ENCODE measurements around the gene RFX8.
"Not testable (repeated sequence)": the region's sequence is repeated elsewhere in the genome, so short reads cannot be mapped to it uniquely, and the experiment has no call there.

The RFX8 gene

DNA sequence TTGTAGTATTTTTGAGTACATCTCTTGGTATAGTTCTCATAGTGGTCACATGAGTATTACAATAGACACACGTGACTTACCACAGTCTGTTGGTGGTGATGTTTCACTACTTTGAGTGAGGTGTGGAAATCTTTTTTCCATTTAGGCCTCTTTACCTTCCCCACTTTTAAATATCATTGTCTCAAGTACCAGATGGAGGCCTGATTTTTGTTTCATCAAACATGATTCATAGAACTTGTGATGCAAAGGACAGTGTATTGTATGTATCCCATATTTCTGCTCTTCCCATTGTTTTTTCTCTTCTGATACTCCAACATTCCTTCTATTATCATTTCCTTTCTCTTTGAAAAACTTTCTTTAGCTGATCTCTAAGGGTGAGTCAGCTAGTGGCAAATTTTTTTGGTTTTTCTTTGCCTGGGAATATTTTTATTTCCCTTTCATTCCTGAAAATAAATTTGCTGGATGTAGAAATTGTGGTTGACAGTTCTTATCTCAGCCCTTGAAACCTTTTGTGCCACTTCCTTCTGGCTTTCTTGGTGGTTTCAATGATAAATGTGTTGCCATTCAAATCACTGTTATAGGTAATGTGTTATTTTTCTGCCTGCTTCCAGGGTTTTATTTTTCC, 32.8 kb downstream of the RFX8 start:
- Histone ChIP-seq H4K20me1 (ENCODE audit: insufficient read depth, low read length) (no peaks in the 10 kb centered on the region), H3K9me3 (replicated peaks; ENCODE audit: insufficient read depth, low read length) (no peaks in the 10 kb centered on the region), H3K4me3 (ENCODE audit: low read length) (no peak overlapping the region), H3K27ac (ENCODE audit: low read length) (no peak overlapping the region), H3F3A (ENCODE audit: insufficient read depth, low read length) (no peaks in the 10 kb centered on the region), H2AFZ (ENCODE audit: low read length) (no peak overlapping the region), H3K4me1 (ENCODE audit: low read length) (no peaks in the 10 kb centered on the region), H3K4me2 (ENCODE audit: low read depth, low read length) (no peak overlapping the region), H3K36me3 (replicated peaks; ENCODE audit: insufficient read depth, low read length) (no peaks in the 10 kb centered on the region), H3K27me3 (replicated peaks; ENCODE audit: insufficient read depth, low read length) (no peaks in the 10 kb centered on the region), H3K9ac (ENCODE audit: low read length) (no peak overlapping the region), H3K9me2 (replicated peaks; ENCODE audit: insufficient read depth, low read length) (no peaks in the 10 kb centered on the region), H3K79me2 (ENCODE audit: low read length) (no peaks in the 10 kb centered on the region)
- no peak for DNase-seq
- TF ChIP-seq EZH2 (optimal IDR thresholded peaks at IDR 0.05; ENCODE audit: low read depth, low read length) = no peak
- no peak for TF ChIP-seq EZH2phosphoT487 (IDR thresholded peaks at IDR 0.05; ENCODE audit: low read length)
- TF ChIP-seq, protein P1, sequence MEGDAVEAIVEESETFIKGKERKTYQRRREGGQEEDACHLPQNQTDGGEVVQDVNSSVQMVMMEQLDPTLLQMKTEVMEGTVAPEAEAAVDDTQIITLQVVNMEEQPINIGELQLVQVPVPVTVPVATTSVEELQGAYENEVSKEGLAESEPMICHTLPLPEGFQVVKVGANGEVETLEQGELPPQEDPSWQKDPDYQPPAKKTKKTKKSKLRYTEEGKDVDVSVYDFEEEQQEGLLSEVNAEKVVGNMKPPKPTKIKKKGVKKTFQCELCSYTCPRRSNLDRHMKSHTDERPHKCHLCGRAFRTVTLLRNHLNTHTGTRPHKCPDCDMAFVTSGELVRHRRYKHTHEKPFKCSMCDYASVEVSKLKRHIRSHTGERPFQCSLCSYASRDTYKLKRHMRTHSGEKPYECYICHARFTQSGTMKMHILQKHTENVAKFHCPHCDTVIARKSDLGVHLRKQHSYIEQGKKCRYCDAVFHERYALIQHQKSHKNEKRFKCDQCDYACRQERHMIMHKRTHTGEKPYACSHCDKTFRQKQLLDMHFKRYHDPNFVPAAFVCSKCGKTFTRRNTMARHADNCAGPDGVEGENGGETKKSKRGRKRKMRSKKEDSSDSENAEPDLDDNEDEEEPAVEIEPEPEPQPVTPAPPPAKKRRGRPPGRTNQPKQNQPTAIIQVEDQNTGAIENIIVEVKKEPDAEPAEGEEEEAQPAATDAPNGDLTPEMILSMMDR (IDR thresholded peaks at IDR 0.05; ENCODE audit: low read length) = no peak

DNA sequence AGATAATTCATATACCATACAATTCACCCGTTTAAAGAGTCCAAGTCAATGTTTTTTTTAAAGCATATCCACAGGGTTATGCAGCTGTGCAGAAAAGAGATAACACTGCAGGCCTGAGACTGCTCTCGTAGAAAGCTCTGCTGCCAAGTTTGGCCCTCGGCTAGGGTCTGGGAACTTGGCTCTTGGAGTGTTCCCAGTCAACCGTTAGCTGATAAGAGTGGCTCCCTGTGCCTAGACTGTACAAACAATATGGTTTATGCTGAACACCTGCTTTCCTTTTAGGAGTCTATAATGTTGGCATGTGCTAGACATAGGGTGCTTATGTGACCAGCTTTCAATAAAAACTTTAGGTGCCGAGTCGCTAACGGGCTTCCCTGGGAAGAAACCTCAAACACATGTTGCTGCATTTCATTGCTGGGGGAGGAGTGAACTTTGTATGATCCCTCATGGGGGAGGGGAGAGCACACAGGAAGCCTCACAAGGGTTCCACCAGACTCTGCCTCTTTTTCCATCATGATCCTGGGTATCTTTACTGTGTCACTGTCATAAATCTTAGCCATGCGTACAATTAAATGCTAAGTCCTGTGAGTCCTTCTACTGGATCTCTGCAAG, 34.7 kb downstream of the RFX8 start:
- TF ChIP-seq EZH2 (optimal IDR thresholded peaks at IDR 0.05; ENCODE audit: low read depth, low read length) (no peak), EZH2phosphoT487 (IDR thresholded peaks at IDR 0.05; ENCODE audit: low read length) (no peak)
- TF ChIP-seq, protein P1 (IDR thresholded peaks at IDR 0.05; ENCODE audit: low read length) = no peak
- Histone ChIP-seq H2AFZ (ENCODE audit: low read length) (no peak overlapping the region), H3K9me2 (replicated peaks; ENCODE audit: insufficient read depth, low read length) (no peaks in the 10 kb centered on the region), H3K27ac (ENCODE audit: low read length) (no peak overlapping the region), H4K20me1 (ENCODE audit: insufficient read depth, low read length) (no peaks in the 10 kb centered on the region), H3K4me3 (ENCODE audit: low read length) (no peak overlapping the region), H3K36me3 (replicated peaks; ENCODE audit: insufficient read depth, low read length) (no peaks in the 10 kb centered on the region), H3K27me3 (replicated peaks; ENCODE audit: insufficient read depth, low read length) (no peaks in the 10 kb centered on the region), H3K79me2 (ENCODE audit: low read length) (no peaks in the 10 kb centered on the region), H3K4me1 (ENCODE audit: low read length) (no peaks in the 10 kb centered on the region), H3K4me2 (ENCODE audit: low read depth, low read length) (no peak overlapping the region), H3F3A (ENCODE audit: insufficient read depth, low read length) (no peaks in the 10 kb centered on the region), H3K9ac (ENCODE audit: low read length) (no peak overlapping the region), H3K9me3 (replicated peaks; ENCODE audit: insufficient read depth, low read length) (no peaks in the 10 kb centered on the region)
- no peak for DNase-seq

DNA sequence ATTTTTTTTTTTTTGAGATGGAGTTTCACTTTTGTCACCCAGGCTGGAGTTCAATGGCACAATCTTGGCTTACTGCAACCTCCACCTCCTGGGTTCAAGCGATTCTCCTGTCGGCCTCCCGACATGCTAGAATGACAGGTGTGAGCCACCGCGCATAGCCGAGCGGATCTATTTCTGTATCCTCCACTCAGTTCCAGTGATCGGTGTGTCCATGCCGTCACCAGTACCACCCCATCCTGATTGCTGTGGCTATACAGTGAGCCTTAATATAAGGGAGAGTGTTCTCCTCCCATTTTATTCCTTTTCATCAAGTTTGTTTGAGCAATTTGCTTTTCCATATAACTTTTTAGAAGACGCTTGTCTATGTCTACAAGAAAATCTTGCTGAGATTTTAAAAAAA, 35.2 kb downstream of the RFX8 start:
- Histone ChIP-seq H3K9me2 (replicated peaks; ENCODE audit: insufficient read depth, low read length) (no peaks in the 10 kb centered on the region), H2AFZ (ENCODE audit: low read length) (no peak overlapping the region), H3K4me2 (ENCODE audit: low read depth, low read length) (no peak overlapping the region), H3K4me3 (ENCODE audit: low read length) (no peak overlapping the region), H3F3A (ENCODE audit: insufficient read depth, low read length) (no peaks in the 10 kb centered on the region), H4K20me1 (ENCODE audit: insufficient read depth, low read length) (no peaks in the 10 kb centered on the region), H3K79me2 (ENCODE audit: low read length) (no peaks in the 10 kb centered on the region), H3K27ac (ENCODE audit: low read length) (no peak overlapping the region), H3K4me1 (ENCODE audit: low read length) (no peaks in the 10 kb centered on the region), H3K36me3 (replicated peaks; ENCODE audit: insufficient read depth, low read length) (no peaks in the 10 kb centered on the region), H3K9ac (ENCODE audit: low read length) (no peak overlapping the region), H3K9me3 (replicated peaks; ENCODE audit: insufficient read depth, low read length) (no peaks in the 10 kb centered on the region), H3K27me3 (replicated peaks; ENCODE audit: insufficient read depth, low read length) (no peaks in the 10 kb centered on the region)
- DNase-seq = no peak
- TF ChIP-seq EZH2phosphoT487 (IDR thresholded peaks at IDR 0.05; ENCODE audit: low read length) = no peak
- TF ChIP-seq, protein P1 (IDR thresholded peaks at IDR 0.05; ENCODE audit: low read length) = no peak
- TF ChIP-seq EZH2 (optimal IDR thresholded peaks at IDR 0.05; ENCODE audit: low read depth, low read length) = no peak

DNA sequence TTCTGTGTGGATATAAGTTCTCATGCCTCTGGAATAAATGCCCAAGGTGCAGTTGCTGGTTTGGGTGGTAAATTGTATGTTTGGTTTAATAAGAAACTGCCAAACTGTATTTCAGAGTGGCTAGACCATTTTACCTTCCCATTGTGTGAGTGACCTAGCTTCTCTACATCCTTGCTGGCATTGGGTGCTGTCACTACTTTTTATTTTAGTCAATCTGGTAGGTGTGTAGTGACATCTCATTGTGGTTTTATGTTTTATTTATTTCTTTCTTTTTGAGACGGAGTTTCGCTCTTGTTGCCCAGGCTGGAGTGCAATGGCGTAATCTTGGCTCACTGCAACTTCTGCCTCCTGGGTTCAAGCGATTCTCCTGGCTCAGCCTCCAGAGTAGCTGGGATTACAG, 36.4 kb downstream of the RFX8 start:
- H3K4me3 ChIP-seq (ENCODE audit: low read length) = not testable (repeated sequence)

More for the DNA sequence above, 36.4 kb downstream of the RFX8 start:
- H3K9ac ChIP-seq (ENCODE audit: low read length); H2AFZ ChIP-seq (ENCODE audit: low read length); H3K36me3 ChIP-seq (replicated peaks; ENCODE audit: insufficient read depth, low read length); H3K9me2 ChIP-seq (replicated peaks; ENCODE audit: insufficient read depth, low read length); DNase-seq; H3F3A ChIP-seq (ENCODE audit: insufficient read depth, low read length); H3K9me3 ChIP-seq (replicated peaks; ENCODE audit: insufficient read depth, low read length); H3K4me2 ChIP-seq (ENCODE audit: low read depth, low read length); H3K4me1 ChIP-seq (ENCODE audit: low read length); H3K27ac ChIP-seq (ENCODE audit: low read length); H3K79me2 ChIP-seq (ENCODE audit: low read length); H3K27me3 ChIP-seq (replicated peaks; ENCODE audit: insufficient read depth, low read length); H4K20me1 ChIP-seq (ENCODE audit: insufficient read depth, low read length): not testable (repeated sequence)

All from MM.1S (cell line).